Gastrocnemius medialis (tissue), 4 donors: Measurements from ENCODE around the gene CDKN1C.

Experiments used
- CTCF ChIP-seq, 5 experiments: fragments of 450-650 bp in 3 of 5; fragments of 200-600 bp in 2 of 5; sonication (generic) in 2 of 5; IDR thresholded peaks in 4 of 5; conservative IDR thresholded peaks in 1 of 5; 1 replicate in 4 of 5; 2 replicates in 1 of 5; pipeline ENCODE4 v1.5.1; 2016 to 2019; ENCODE audit warnings: antibody characterized with exemption in 5 of 5, mild to moderate bottlenecking in 3 of 5, moderate library complexity in 3 of 5
- POLR2A ChIP-seq, 2 donors: fragments of 450-650 bp; IDR thresholded peaks; one replicate each; pipeline ENCODE4 v1.6.1; 2017; ENCODE audit warnings: antibody characterized with exemption in 2 of 2, mild to moderate bottlenecking in 2 of 2, moderate library complexity in 2 of 2

- TF ChIP-seq CTCF (IDR thresholded peaks at IDR 0.05 in 4 of 5, conservative IDR thresholded peaks at IDR 0.05 in 1 of 5), result no peak
- TF ChIP-seq POLR2A (IDR thresholded peaks at IDR 0.05), result no peak
Observed at GRCh38 chr11:2882396-2883110, 3.0 kb downstream of the CDKN1C start.
